H9 (cell line): ENCODE data around the gene DDX11. TPM values are rescaled to one million over a fixed set of nuclear protein-coding genes. Genes with fewer than 3 reads are reported as not detected.
"Not testable (repeated sequence)": the region's sequence is repeated elsewhere in the genome, so short reads cannot be mapped to it uniquely, and the experiment has no call there.

Experiments used
- DNase-seq: peaks from one replicate; pipeline ENCODE4 v3.0.0-alpha.2; 2017
- H2AFZ ChIP-seq: one replicate; pipeline ENCODE4 v1.6.1; 2013; ENCODE audit warnings: mild to moderate bottlenecking, low read length, control low read depth, moderate library complexity
- H2AK5ac ChIP-seq: 2 replicates; pipeline ENCODE4 v1.6.1; 2013; ENCODE audit warnings: low read length, control low read depth, mixed read lengths; ENCODE audit not compliant: insufficient read length
- H2BK120ac ChIP-seq: one replicate; pipeline ENCODE4 v1.6.1; 2013; ENCODE audit warnings: low read depth, mild to moderate bottlenecking, low read length, control low read depth, inconsistent platforms; ENCODE audit not compliant: poor library complexity, severe bottlenecking
- H2BK12ac ChIP-seq: 2 replicates; pipeline ENCODE4 v1.6.1; 2013; ENCODE audit warnings: low read length, control low read depth, mixed read lengths, low read depth; ENCODE audit not compliant: insufficient read length
- H2BK15ac ChIP-seq: 2 replicates; pipeline ENCODE4 v1.6.1; 2013; ENCODE audit warnings: low read depth, low read length, control low read depth
- H2BK20ac ChIP-seq: one replicate; pipeline ENCODE4 v1.6.1; 2013; ENCODE audit warnings: low read depth, mild to moderate bottlenecking, low read length, control low read depth, inconsistent platforms; ENCODE audit not compliant: poor library complexity, severe bottlenecking
- H2BK5ac ChIP-seq: 2 replicates; pipeline ENCODE4 v1.6.1; 2013; ENCODE audit warnings: low read length, control low read depth, mixed read lengths; ENCODE audit not compliant: insufficient read length
- H3K14ac ChIP-seq: 2 replicates; pipeline ENCODE4 v1.6.1; 2013; ENCODE audit warnings: low read length, control low read depth; ENCODE audit not compliant: insufficient read depth
- H3K18ac ChIP-seq: 2 replicates; pipeline ENCODE4 v1.6.1; 2013; ENCODE audit warnings: low read depth, mild to moderate bottlenecking, mixed read lengths, low read length, control low read depth; ENCODE audit not compliant: insufficient read length
- H3K23ac ChIP-seq: 2 replicates; pipeline ENCODE4 v1.6.1; 2013; ENCODE audit warnings: low read length, control low read depth, mixed read lengths, low read depth; ENCODE audit not compliant: insufficient read length
- H3K23me2 ChIP-seq: 2 replicates; pipeline ENCODE4 v1.6.1; 2013; ENCODE audit warnings: low read depth, mild to moderate bottlenecking, mixed read lengths, low read length, control low read depth; ENCODE audit not compliant: insufficient read length, poor library complexity, severe bottlenecking
- H3K27ac ChIP-seq: 2 replicates; pipeline ENCODE4 v1.5.1; 2013; ENCODE audit warnings: low read length, control low read depth, mixed read lengths, low read depth; ENCODE audit not compliant: insufficient read length
- H3K27me3 ChIP-seq: 2 replicates; pipeline ENCODE4 v1.6.1; 2013; ENCODE audit warnings: low read length, control low read depth, inconsistent platforms; ENCODE audit not compliant: insufficient read depth
- H3K4ac ChIP-seq: 2 replicates; pipeline ENCODE4 v1.6.1; 2013; ENCODE audit warnings: low read depth, mild to moderate bottlenecking, control low read depth, inconsistent platforms, low read length, moderate library complexity
- H3K4me1 ChIP-seq: 2 replicates; pipeline ENCODE4 v1.6.1; 2013; ENCODE audit warnings: low read length, control low read depth, inconsistent platforms; ENCODE audit not compliant: insufficient read depth
- H3K4me2 ChIP-seq: 2 replicates; pipeline ENCODE4 v1.6.1; 2013; ENCODE audit warnings: low read length, control low read depth, mixed read lengths; ENCODE audit not compliant: insufficient read length, insufficient read depth
- H3K56ac ChIP-seq: 2 replicates; pipeline ENCODE4 v1.6.1; 2013; ENCODE audit warnings: low read depth, mild to moderate bottlenecking, mixed read lengths, low read length, control low read depth; ENCODE audit not compliant: insufficient read length
- H3K79me1 ChIP-seq: 2 replicates; pipeline ENCODE4 v1.6.1; 2013; ENCODE audit warnings: low read depth, mild to moderate bottlenecking, moderate library complexity, low read length, control low read depth, inconsistent platforms; ENCODE audit not compliant: insufficient read depth, poor library complexity, severe bottlenecking
- H3K79me2 ChIP-seq: 2 replicates; pipeline ENCODE4 v1.6.1; 2013; ENCODE audit warnings: low read length, control low read depth, inconsistent platforms; ENCODE audit not compliant: insufficient read depth
- H3K9ac ChIP-seq: 2 replicates; pipeline ENCODE4 v1.6.1; 2013; ENCODE audit warnings: low read length, control low read depth, mixed read lengths; ENCODE audit not compliant: insufficient read length; ENCODE audit errors: extremely low read depth
- H3K9me3 ChIP-seq: one replicate; pipeline ENCODE4 v1.6.1; 2013; ENCODE audit warnings: low read depth, low read length, inconsistent platforms; ENCODE audit not compliant: control insufficient read depth
- H3T11ph ChIP-seq: one replicate; pipeline ENCODE4 v1.6.1; 2013; ENCODE audit warnings: mild to moderate bottlenecking, low read length, control low read depth, inconsistent platforms
- H4K20me1 ChIP-seq: one replicate; pipeline ENCODE4 v1.6.1; 2013; ENCODE audit not compliant: control insufficient read depth, insufficient read length, insufficient read depth
- H4K5ac ChIP-seq: 2 replicates; pipeline ENCODE4 v1.6.1; 2013; ENCODE audit warnings: low read depth, mild to moderate bottlenecking, mixed read lengths, low read length, control low read depth; ENCODE audit not compliant: insufficient read length
- H4K8ac ChIP-seq: replicated peaks from 2 replicates; pipeline ENCODE4 v1.6.1; 2013; ENCODE audit warnings: low read length, control low read depth, mixed read lengths, low read depth; ENCODE audit not compliant: insufficient read length
- H4K91ac ChIP-seq: 2 replicates; pipeline ENCODE4 v1.6.1; 2013; ENCODE audit warnings: low read depth, mild to moderate bottlenecking, moderate library complexity, mixed read lengths, low read length, control low read depth; ENCODE audit not compliant: insufficient read length
- H3K27ac Mint-ChIP-seq, 3 experiments: 2 replicates in 2 of 3; 3 replicates in 1 of 3; pipeline ENCODE4 v1.8.0; 2020 to 2021; ENCODE audit warnings: mixed read lengths in 3 of 3, mild to moderate bottlenecking in 1 of 3, moderate library complexity in 1 of 3
- H3K27me3 Mint-ChIP-seq: 2 replicates; pipeline ENCODE4 v1.8.0; 2021; ENCODE audit warnings: low read depth, mild to moderate bottlenecking, moderate library complexity, mixed read lengths
- H3K36me3 Mint-ChIP-seq, 3 experiments: 2 replicates in 2 of 3; 3 replicates in 1 of 3; pipeline ENCODE4 v1.8.0; 2020 to 2021; ENCODE audit warnings: low read depth in 3 of 3, mixed read lengths in 3 of 3; ENCODE audit not compliant: insufficient read depth in 1 of 3
- H3K4me1 Mint-ChIP-seq, 2 experiments: 2 replicates each; pipeline ENCODE4 v1.8.0; 2020; ENCODE audit warnings: mixed read lengths in 2 of 2
- H3K4me3 Mint-ChIP-seq, 2 experiments: 2 replicates in 1 of 2; 3 replicates in 1 of 2; pipeline ENCODE4 v1.8.0; 2020 to 2021; ENCODE audit warnings: mild to moderate bottlenecking in 2 of 2, mixed read lengths in 2 of 2, moderate library complexity in 1 of 2
- H3K9me3 Mint-ChIP-seq, 2 experiments: 2 replicates in 1 of 2; 3 replicates in 1 of 2; pipeline ENCODE4 v1.8.0; 2020; ENCODE audit warnings: mild to moderate bottlenecking in 2 of 2, mixed read lengths in 2 of 2, moderate library complexity in 1 of 2
- CTCF ChIP-seq: fragments of 200-600 bp; sonication (generic); conservative IDR thresholded peaks from 3 replicates; pipeline ENCODE4 v1.8.0; 2021; ENCODE audit warnings: antibody characterized with exemption, mild to moderate bottlenecking
- WGBS: extraction: QIAGEN DNeasy Blood & Tissue Kit; methylation state at CpG from one replicate; pipeline ENCODE4 v1.1.7; 2013; ENCODE audit warnings: missing lambda C conversion rate, low lambda C conversion rate, mixed read lengths; ENCODE audit not compliant: insufficient read length; ENCODE audit errors: extremely low coverage; 5-methylcytosine and 5-hydroxymethylcytosine counted together
- total RNA-seq: library from RNA; stranded (reverse); gene quantifications from 2 replicates; pipeline ENCODE4 v1.2.1, GENCODE V29; 2021

The DDX11 gene
- total RNA-seq, 1 experiment from 2014 or later: 183 TPM

GRCh38 chr12:31122481-31122880 is 48.8 kb downstream of the DDX11 start:
- WGBS: no CpG with 5 or more reads among the region's 19 CpGs
- H4K5ac ChIP-seq: no peak overlapping the region
- no peak overlapping the region for H2BK12ac ChIP-seq
- peaks cover 7 to 17% of the 10 kb centered on the region in 2 experiments for H3K4me1 Mint-ChIP-seq
- H3K23me2 ChIP-seq: peaks cover 19% of the 10 kb centered on the region
- H3K27ac Mint-ChIP-seq: no peak overlapping the region
- H4K8ac ChIP-seq: no peak overlapping the region
- no peak for TF ChIP-seq CTCF
- H2AFZ ChIP-seq: no peak overlapping the region
- H2BK15ac ChIP-seq: no peak overlapping the region
- no peak overlapping the region for H2BK20ac ChIP-seq
- H3K4me3 Mint-ChIP-seq: no peak overlapping the region
- no peak overlapping the region for H2AK5ac ChIP-seq
- H3K14ac ChIP-seq: no peak overlapping the region
- peaks cover 34% of the 10 kb centered on the region for H3K27me3 Mint-ChIP-seq
- H3K9me3 ChIP-seq: no peaks in the 10 kb centered on the region
- H3K27ac ChIP-seq: no peak overlapping the region
- H3K9ac ChIP-seq: no peak overlapping the region
- H3K23ac ChIP-seq: no peak overlapping the region
- H3K18ac ChIP-seq: no peak overlapping the region
- no peak overlapping the region for H2BK5ac ChIP-seq
- H3K4me2 ChIP-seq: no peak overlapping the region
- H2BK120ac ChIP-seq: no peak overlapping the region
- H3K79me2 ChIP-seq: no peaks in the 10 kb centered on the region
- H3K9me3 Mint-ChIP-seq: no peaks in the 10 kb centered on the region
- H3K36me3 Mint-ChIP-seq: no peaks in the 10 kb centered on the region; a peak in 1 of 7 replicates
- H3T11ph ChIP-seq: no peak overlapping the region
- H3K4ac ChIP-seq: no peak overlapping the region
- no peaks in the 10 kb centered on the region for H3K4me1 ChIP-seq
- H3K79me1 ChIP-seq: no peaks in the 10 kb centered on the region
- H3K56ac ChIP-seq: no peak overlapping the region
- H3K27me3 ChIP-seq: peaks cover 23% of the 10 kb centered on the region
- H4K91ac ChIP-seq: no peak overlapping the region
- DNase-seq: no peak
- no peaks in the 10 kb centered on the region for H4K20me1 ChIP-seq

- WGBS: no CpG with 5 or more reads among the region's 8 CpGs
These were observed 50.5 kb downstream of the DDX11 start for GRCh38 chr12:31124158-31124557.

More at GRCh38 chr12:31124158-31124557, 50.5 kb downstream of the DDX11 start:
- H3K4me2 ChIP-seq, H3K27ac Mint-ChIP-seq, H2BK12ac ChIP-seq, H3K27me3 ChIP-seq, H4K5ac ChIP-seq, H2AK5ac ChIP-seq, H2BK5ac ChIP-seq, H3K4me1 ChIP-seq, H3K23ac ChIP-seq, H2BK120ac ChIP-seq, H2BK20ac ChIP-seq, H3K9ac ChIP-seq, DNase-seq, H2BK15ac ChIP-seq, H3K14ac ChIP-seq, H3T11ph ChIP-seq, H4K20me1 ChIP-seq, H3K56ac ChIP-seq, H3K18ac ChIP-seq, H3K4ac ChIP-seq, H4K8ac ChIP-seq, H3K79me1 ChIP-seq, H2AFZ ChIP-seq, H4K91ac ChIP-seq, H3K9me3 Mint-ChIP-seq, H3K36me3 Mint-ChIP-seq, H3K23me2 ChIP-seq, H3K9me3 ChIP-seq, H3K79me2 ChIP-seq, H3K27ac ChIP-seq: not testable (repeated sequence)
- H3K4me3 Mint-ChIP-seq: peak overlapping the region in 1 of 2 experiments; percentile 32; a peak in 1 of 5 replicates
- H3K27me3 Mint-ChIP-seq: peaks cover 18% of the 10 kb centered on the region
- H3K4me1 Mint-ChIP-seq: peaks cover 7 to 14% of the 10 kb centered on the region in 2 experiments
